ENCODE measurements around the gene CTF1.

DNA sequence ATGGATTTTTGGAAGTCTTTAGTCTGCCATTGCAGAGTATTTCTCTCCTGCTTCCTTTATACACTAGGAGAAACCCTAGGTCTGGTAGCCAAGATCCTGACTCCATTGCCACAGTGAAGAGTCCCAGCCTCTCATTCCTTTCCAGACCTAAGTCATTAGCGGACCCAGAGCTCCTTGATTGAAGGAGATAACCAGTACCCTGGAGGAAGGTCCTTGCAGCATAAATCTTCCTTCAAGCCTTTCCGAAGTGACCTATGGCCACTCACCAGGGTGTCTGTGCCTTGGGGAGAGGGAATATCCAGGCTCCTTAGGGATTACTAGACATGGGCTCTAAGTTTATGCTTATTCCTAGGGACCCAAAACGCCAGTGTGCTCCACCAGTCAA lies 38.3 kb upstream of the CTF1 start:
- TF ChIP-seq, protein P1, sequence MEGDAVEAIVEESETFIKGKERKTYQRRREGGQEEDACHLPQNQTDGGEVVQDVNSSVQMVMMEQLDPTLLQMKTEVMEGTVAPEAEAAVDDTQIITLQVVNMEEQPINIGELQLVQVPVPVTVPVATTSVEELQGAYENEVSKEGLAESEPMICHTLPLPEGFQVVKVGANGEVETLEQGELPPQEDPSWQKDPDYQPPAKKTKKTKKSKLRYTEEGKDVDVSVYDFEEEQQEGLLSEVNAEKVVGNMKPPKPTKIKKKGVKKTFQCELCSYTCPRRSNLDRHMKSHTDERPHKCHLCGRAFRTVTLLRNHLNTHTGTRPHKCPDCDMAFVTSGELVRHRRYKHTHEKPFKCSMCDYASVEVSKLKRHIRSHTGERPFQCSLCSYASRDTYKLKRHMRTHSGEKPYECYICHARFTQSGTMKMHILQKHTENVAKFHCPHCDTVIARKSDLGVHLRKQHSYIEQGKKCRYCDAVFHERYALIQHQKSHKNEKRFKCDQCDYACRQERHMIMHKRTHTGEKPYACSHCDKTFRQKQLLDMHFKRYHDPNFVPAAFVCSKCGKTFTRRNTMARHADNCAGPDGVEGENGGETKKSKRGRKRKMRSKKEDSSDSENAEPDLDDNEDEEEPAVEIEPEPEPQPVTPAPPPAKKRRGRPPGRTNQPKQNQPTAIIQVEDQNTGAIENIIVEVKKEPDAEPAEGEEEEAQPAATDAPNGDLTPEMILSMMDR (IDR thresholded peaks at IDR 0.05 in 2 of 3, conservative IDR thresholded peaks at IDR 0.05 in 1 of 3; ENCODE audit: control insufficient read depth in 2 of 3, extremely low read depth in 1 of 3, insufficient read depth in 1 of 3, low read depth in 3 of 3, low read length in 3 of 3), result no peak
- no peak for TF ChIP-seq NR2C2 (IDR thresholded peaks at IDR 0.05; ENCODE audit: borderline replicate concordance, control insufficient read depth, insufficient read length, low read depth)
- no peak for TF ChIP-seq TCF3 (IDR thresholded peaks at IDR 0.05; ENCODE audit: borderline replicate concordance, insufficient read depth, low read depth, low read length)
- TF ChIP-seq RAD51 (IDR thresholded peaks at IDR 0.05), result no peak

Measured in GM12878 (cell line).